Neural cell (in vitro differentiated cells): Measurements from ENCODE around the gene IP6K1. TPM values are rescaled to one million over a fixed set of nuclear protein-coding genes. Genes with fewer than 3 reads are reported as not detected.

Experiments used
- H2AFZ ChIP-seq: fragments of 200-600, 300-800 bp; sonication (generic), shearing (Covaris generic); 2 replicates; pipeline ENCODE4 v1.6.0; 2014; ENCODE audit warnings: low read depth, mild to moderate bottlenecking, antibody characterized with exemption, low read length, moderate library complexity
- H3F3A ChIP-seq: fragments of 200-600 bp; shearing (Covaris generic); 2 replicates; pipeline ENCODE4 v1.6.1; 2016; ENCODE audit warnings: mild to moderate bottlenecking, moderate library complexity, mixed read lengths, antibody characterized with exemption, low read length; ENCODE audit not compliant: insufficient read depth, poor library complexity, severe bottlenecking
- H3K27ac ChIP-seq: fragments of 200-600, 300-800 bp; sonication (generic), shearing (Covaris generic); 2 replicates; pipeline ENCODE4 v1.5.1; 2014; ENCODE audit warnings: mild to moderate bottlenecking, low read length, moderate library complexity
- H3K27me3 ChIP-seq: fragments of 300-800, 200-600 bp; sonication (generic), shearing (Covaris generic); 2 replicates; pipeline ENCODE4 v1.6.0; 2014; ENCODE audit warnings: mild to moderate bottlenecking, low read depth, low read length, moderate library complexity; ENCODE audit not compliant: insufficient read depth
- H3K36me3 ChIP-seq: fragments of 300-800, 200-600 bp; sonication (generic), shearing (Covaris generic); 2 replicates; pipeline ENCODE4 v1.5.1; 2014; ENCODE audit warnings: mild to moderate bottlenecking, antibody characterized with exemption, low read length, moderate library complexity; ENCODE audit not compliant: insufficient read depth
- H3K4me2 ChIP-seq: fragments of 300-800, 200-600 bp; sonication (generic), shearing (Covaris generic); 2 replicates; pipeline ENCODE4 v1.6.0; 2014; ENCODE audit warnings: mild to moderate bottlenecking, low read length
- H3K4me3 ChIP-seq: fragments of 300-800, 200-600 bp; sonication (generic), shearing (Covaris generic); 2 replicates; pipeline ENCODE4 v1.5.1; 2014; ENCODE audit warnings: mild to moderate bottlenecking, low read length, moderate library complexity
- H3K79me2 ChIP-seq: fragments of 200-600 bp; shearing (Covaris generic); replicated peaks from 2 replicates; pipeline ENCODE4 v1.6.0; 2014; ENCODE audit warnings: mild to moderate bottlenecking, low read length, moderate library complexity; ENCODE audit not compliant: insufficient read depth
- H3K9ac ChIP-seq: fragments of 300-800, 200-600 bp; sonication (generic), shearing (Covaris generic); 2 replicates; pipeline ENCODE4 v1.6.1; 2016; ENCODE audit warnings: mild to moderate bottlenecking, low read length, mixed read lengths
- H3K9me2 ChIP-seq: fragments of 200-600 bp; shearing (Covaris generic); 2 replicates; pipeline ENCODE4 v1.6.1; 2016; ENCODE audit warnings: mild to moderate bottlenecking, low read length, mixed read lengths; ENCODE audit not compliant: insufficient read depth
- H3K9me3 ChIP-seq: fragments of 200-600, 300-800 bp; sonication (generic), shearing (Covaris generic); 2 replicates; pipeline ENCODE4 v1.6.1; 2016; ENCODE audit warnings: mild to moderate bottlenecking, mixed run types, low read length, moderate library complexity, mixed read lengths
- H4K20me1 ChIP-seq: fragments of 200-600 bp; shearing (Covaris generic); 2 replicates; pipeline ENCODE4 v1.6.1; 2016; ENCODE audit warnings: mild to moderate bottlenecking, mixed run types; ENCODE audit not compliant: insufficient read depth
- EP300 ChIP-seq: fragments of 450-650 bp; conservative IDR thresholded peaks from 2 replicates; pipeline ENCODE4 v1.6.1; 2014; ENCODE audit warnings: antibody characterized with exemption, mild to moderate bottlenecking, moderate library complexity; ENCODE audit not compliant: poor library complexity, severe bottlenecking
- EZH2 ChIP-seq: fragments of 200-600, 300-800 bp; shearing (Covaris generic), sonication (generic); IDR thresholded peaks from 2 replicates; pipeline ENCODE4 v1.6.1; 2014; ENCODE audit warnings: antibody characterized with exemption, low read length, borderline replicate concordance, mild to moderate bottlenecking; ENCODE audit not compliant: insufficient read depth, poor library complexity, severe bottlenecking
- MXI1 ChIP-seq: fragments of 450-650 bp; conservative IDR thresholded peaks from 2 replicates; pipeline ENCODE4 v1.6.1; 2014; ENCODE audit warnings: antibody characterized with exemption, mild to moderate bottlenecking; ENCODE audit not compliant: poor library complexity, severe bottlenecking
- POLR2AphosphoS5 ChIP-seq: IDR thresholded peaks from 2 replicates; pipeline ENCODE4 v1.6.1; 2012
- RAD21 ChIP-seq: fragments of 450-650 bp; conservative IDR thresholded peaks from 2 replicates; pipeline ENCODE4 v1.6.1; 2014; ENCODE audit warnings: antibody characterized with exemption, mild to moderate bottlenecking, moderate library complexity
- SMC3 ChIP-seq: fragments of 450-650 bp; conservative IDR thresholded peaks from 2 replicates; pipeline ENCODE4 v1.6.1; 2014; ENCODE audit warnings: antibody characterized with exemption, mild to moderate bottlenecking, moderate library complexity; ENCODE audit not compliant: poor library complexity
- TAF1 ChIP-seq: IDR thresholded peaks from 2 replicates; pipeline ENCODE4 v1.6.1; 2012; ENCODE audit warnings: low read depth
- polyA plus RNA-seq: library from polyadenylated mRNA; depleted of rRNA; stranded (reverse); fragments of >200 nt; gene quantifications from 2 replicates; pipeline ENCODE4 v1.2.3, GENCODE V29; 2014
- TF ChIP-seq, protein P1 (sequence below): fragments of 450-650 bp; IDR thresholded peaks from 2 replicates; pipeline ENCODE4 v1.5.1; 2014; ENCODE audit warnings: antibody characterized with exemption, mild to moderate bottlenecking, moderate library complexity; ENCODE audit not compliant: poor library complexity, severe bottlenecking
- TF ChIP-seq, protein P2 (sequence below): IDR thresholded peaks from 2 replicates; pipeline ENCODE4 v1.6.1; 2012; ENCODE audit warnings: borderline replicate concordance

The IP6K1 gene
- polyA plus RNA-seq, 1 donor from 2014 or later: 52.7 TPM

- no peak overlapping the region for H3K4me3 ChIP-seq
- no peaks in the 10 kb centered on the region for H3F3A ChIP-seq
- no peaks in the 10 kb centered on the region for H3K27me3 ChIP-seq
- no peak overlapping the region for H3K4me2 ChIP-seq
- H3K79me2 ChIP-seq: no peaks in the 10 kb centered on the region
- no peaks in the 10 kb centered on the region for H3K9me3 ChIP-seq
- H3K27ac ChIP-seq: no peak overlapping the region
- H3K9ac ChIP-seq: no peak overlapping the region
- TF ChIP-seq SMC3: no peak
- TF ChIP-seq, protein P1, sequence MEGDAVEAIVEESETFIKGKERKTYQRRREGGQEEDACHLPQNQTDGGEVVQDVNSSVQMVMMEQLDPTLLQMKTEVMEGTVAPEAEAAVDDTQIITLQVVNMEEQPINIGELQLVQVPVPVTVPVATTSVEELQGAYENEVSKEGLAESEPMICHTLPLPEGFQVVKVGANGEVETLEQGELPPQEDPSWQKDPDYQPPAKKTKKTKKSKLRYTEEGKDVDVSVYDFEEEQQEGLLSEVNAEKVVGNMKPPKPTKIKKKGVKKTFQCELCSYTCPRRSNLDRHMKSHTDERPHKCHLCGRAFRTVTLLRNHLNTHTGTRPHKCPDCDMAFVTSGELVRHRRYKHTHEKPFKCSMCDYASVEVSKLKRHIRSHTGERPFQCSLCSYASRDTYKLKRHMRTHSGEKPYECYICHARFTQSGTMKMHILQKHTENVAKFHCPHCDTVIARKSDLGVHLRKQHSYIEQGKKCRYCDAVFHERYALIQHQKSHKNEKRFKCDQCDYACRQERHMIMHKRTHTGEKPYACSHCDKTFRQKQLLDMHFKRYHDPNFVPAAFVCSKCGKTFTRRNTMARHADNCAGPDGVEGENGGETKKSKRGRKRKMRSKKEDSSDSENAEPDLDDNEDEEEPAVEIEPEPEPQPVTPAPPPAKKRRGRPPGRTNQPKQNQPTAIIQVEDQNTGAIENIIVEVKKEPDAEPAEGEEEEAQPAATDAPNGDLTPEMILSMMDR: no peak
- no peak for TF ChIP-seq EZH2
- H3K9me2 ChIP-seq: no peaks in the 10 kb centered on the region
- no peaks in the 10 kb centered on the region for H3K36me3 ChIP-seq
- no peaks in the 10 kb centered on the region for H4K20me1 ChIP-seq
- no peak overlapping the region for H2AFZ ChIP-seq
These were observed 105.7 kb downstream of the IP6K1 start for GRCh38 chr3:49680493-49681231.

DNA sequence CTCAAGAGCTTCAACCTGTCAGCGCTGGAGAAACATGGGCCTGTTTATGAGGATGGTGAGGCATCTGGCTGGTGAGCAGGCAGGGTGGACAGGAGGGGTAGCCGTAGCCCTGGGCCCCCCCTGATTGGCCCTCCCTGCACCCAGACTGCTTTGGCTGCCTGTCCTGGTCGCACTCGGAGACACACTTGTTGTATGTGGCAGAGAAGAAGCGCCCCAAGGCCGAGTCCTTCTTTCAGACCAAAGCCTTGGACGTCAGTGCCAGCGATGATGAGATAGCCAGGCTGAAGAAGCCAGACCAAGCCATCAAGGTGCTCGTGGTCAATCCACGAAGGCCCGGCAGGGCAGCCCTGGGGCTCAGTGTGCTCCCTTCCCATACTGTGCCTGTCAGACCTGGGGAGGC lies 110.4 kb downstream of the IP6K1 start:
- Histone ChIP-seq H3K9me2 (no peaks in the 10 kb centered on the region), H3K79me2 (peaks cover 7% of the 10 kb centered on the region), H3K27me3 (no peaks in the 10 kb centered on the region), H3K36me3 (no peaks in the 10 kb centered on the region), H4K20me1 (no peaks in the 10 kb centered on the region), H3K4me2 (no peak overlapping the region), H3K27ac (no peak overlapping the region), H3K9me3 (no peaks in the 10 kb centered on the region), H3K4me3 (no peak overlapping the region), H3K9ac (no peak overlapping the region), H2AFZ (no peak overlapping the region), H3F3A (no peaks in the 10 kb centered on the region)
- TF ChIP-seq TAF1: no peak
- no peak for TF ChIP-seq SMC3
- TF ChIP-seq RAD21: no peak
- no peak for TF ChIP-seq EP300
- no peak for TF ChIP-seq MXI1
- no peak for TF ChIP-seq POLR2AphosphoS5
- TF ChIP-seq EZH2: no peak
- TF ChIP-seq, protein P1: no peak
- TF ChIP-seq, protein P2, sequence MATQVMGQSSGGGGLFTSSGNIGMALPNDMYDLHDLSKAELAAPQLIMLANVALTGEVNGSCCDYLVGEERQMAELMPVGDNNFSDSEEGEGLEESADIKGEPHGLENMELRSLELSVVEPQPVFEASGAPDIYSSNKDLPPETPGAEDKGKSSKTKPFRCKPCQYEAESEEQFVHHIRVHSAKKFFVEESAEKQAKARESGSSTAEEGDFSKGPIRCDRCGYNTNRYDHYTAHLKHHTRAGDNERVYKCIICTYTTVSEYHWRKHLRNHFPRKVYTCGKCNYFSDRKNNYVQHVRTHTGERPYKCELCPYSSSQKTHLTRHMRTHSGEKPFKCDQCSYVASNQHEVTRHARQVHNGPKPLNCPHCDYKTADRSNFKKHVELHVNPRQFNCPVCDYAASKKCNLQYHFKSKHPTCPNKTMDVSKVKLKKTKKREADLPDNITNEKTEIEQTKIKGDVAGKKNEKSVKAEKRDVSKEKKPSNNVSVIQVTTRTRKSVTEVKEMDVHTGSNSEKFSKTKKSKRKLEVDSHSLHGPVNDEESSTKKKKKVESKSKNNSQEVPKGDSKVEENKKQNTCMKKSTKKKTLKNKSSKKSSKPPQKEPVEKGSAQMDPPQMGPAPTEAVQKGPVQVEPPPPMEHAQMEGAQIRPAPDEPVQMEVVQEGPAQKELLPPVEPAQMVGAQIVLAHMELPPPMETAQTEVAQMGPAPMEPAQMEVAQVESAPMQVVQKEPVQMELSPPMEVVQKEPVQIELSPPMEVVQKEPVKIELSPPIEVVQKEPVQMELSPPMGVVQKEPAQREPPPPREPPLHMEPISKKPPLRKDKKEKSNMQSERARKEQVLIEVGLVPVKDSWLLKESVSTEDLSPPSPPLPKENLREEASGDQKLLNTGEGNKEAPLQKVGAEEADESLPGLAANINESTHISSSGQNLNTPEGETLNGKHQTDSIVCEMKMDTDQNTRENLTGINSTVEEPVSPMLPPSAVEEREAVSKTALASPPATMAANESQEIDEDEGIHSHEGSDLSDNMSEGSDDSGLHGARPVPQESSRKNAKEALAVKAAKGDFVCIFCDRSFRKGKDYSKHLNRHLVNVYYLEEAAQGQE: no peak
